HG02938 (cell line): ENCODE results near the gene CYP39A1.
A peak's percentile ranks its signal among the peaks of the same experiment; 100 is the strongest.
"Not testable (repeated sequence)": the region's sequence is repeated elsewhere in the genome, so short reads cannot be mapped to it uniquely, and the experiment has no call there.

ENCODE experiments used
- ATAC-seq: cut with Tn5 transposase; IDR thresholded peaks from one replicate; pipeline ENCODE4 v1.9.1; 2021; ENCODE audit warnings: mild to moderate bottlenecking, moderate library complexity; ENCODE audit not compliant: unreplicated experiment

CYP39A1 gene

GRCh38 chr6:46651006-46651405 lies 1.6 kb downstream of the CYP39A1 start:
- ATAC-seq, result no peak

GRCh38 chr6:46648869-46649492 lies 3.6 kb downstream of the CYP39A1 start:
- no peak for ATAC-seq

GRCh38 chr6:46648108-46648507 lies 4.5 kb downstream of the CYP39A1 start:
- ATAC-seq, result not testable (repeated sequence)

GRCh38 chr6:46645265-46645664 lies 7.4 kb downstream of the CYP39A1 start:
- ATAC-seq, result no peak

GRCh38 chr6:46642928-46643751 lies 9.5 kb downstream of the CYP39A1 start:
- no peak for ATAC-seq

GRCh38 chr6:46638650-46639049 lies 14.0 kb downstream of the CYP39A1 start:
- no peak for ATAC-seq

GRCh38 chr6:46637933-46638332 lies 14.7 kb downstream of the CYP39A1 start:
- ATAC-seq, result no peak

GRCh38 chr6:46637145-46637544 lies 15.5 kb downstream of the CYP39A1 start:
- ATAC-seq, result no peak

GRCh38 chr6:46635462-46635861 lies 17.2 kb downstream of the CYP39A1 start:
- ATAC-seq, result no peak

- no peak for ATAC-seq
Measured at GRCh38 chr6:46632053-46632452, 20.6 kb downstream of the CYP39A1 start.

GRCh38 chr6:46629691-46630090 lies 22.9 kb downstream of the CYP39A1 start:
- no peak for ATAC-seq

GRCh38 chr6:46628976-46629375 lies 23.6 kb downstream of the CYP39A1 start:
- no peak for ATAC-seq

GRCh38 chr6:46628498-46628897 lies 24.1 kb downstream of the CYP39A1 start:
- ATAC-seq, result no peak

GRCh38 chr6:46626976-46627375 lies 25.6 kb downstream of the CYP39A1 start:
- ATAC-seq, result no peak

- peak; percentile 85 for ATAC-seq
Measured at GRCh38 chr6:46626228-46626909, 26.2 kb downstream of the CYP39A1 start.

- ATAC-seq, result no peak
Measured at GRCh38 chr6:46618726-46619125, 33.9 kb downstream of the CYP39A1 start.

- no peak for ATAC-seq
Measured at GRCh38 chr6:46612645-46613044, 40.0 kb downstream of the CYP39A1 start.

- no peak for ATAC-seq
Measured at GRCh38 chr6:46610862-46611553, 41.6 kb downstream of the CYP39A1 start.

- no peak for ATAC-seq
Measured at GRCh38 chr6:46606338-46606737, 46.3 kb downstream of the CYP39A1 start.

- ATAC-seq, result peak; percentile 62
Measured at GRCh38 chr6:46605091-46605797, 47.4 kb downstream of the CYP39A1 start.

- no peak for ATAC-seq
Measured at GRCh38 chr6:46598215-46598614, 54.4 kb downstream of the CYP39A1 start.
